Hindlimb muscle (tissue), 1 donor: ENCODE measurements around the gene SLCO4A1. TPM values are rescaled to one million over a fixed set of nuclear protein-coding genes. Genes with fewer than 3 reads are reported as not detected.

Source experiments
- DNase-seq: peaks from one replicate; pipeline ENCODE4 v3.0.0-alpha.2; 2013
- polyA plus RNA-seq: library from polyadenylated mRNA; unstranded; fragments of 120-200 nt; gene quantifications from one replicate; pipeline ENCODE4 v1.2.1, GENCODE V29; 2013; ENCODE audit not compliant: insufficient read length

The SLCO4A1 gene
- polyA plus RNA-seq, 1 donor = 0.26 TPM

GRCh38 chr20:62718546-62718945 is 76.2 kb downstream of the SLCO4A1 start:
- no peak for DNase-seq

DNA sequence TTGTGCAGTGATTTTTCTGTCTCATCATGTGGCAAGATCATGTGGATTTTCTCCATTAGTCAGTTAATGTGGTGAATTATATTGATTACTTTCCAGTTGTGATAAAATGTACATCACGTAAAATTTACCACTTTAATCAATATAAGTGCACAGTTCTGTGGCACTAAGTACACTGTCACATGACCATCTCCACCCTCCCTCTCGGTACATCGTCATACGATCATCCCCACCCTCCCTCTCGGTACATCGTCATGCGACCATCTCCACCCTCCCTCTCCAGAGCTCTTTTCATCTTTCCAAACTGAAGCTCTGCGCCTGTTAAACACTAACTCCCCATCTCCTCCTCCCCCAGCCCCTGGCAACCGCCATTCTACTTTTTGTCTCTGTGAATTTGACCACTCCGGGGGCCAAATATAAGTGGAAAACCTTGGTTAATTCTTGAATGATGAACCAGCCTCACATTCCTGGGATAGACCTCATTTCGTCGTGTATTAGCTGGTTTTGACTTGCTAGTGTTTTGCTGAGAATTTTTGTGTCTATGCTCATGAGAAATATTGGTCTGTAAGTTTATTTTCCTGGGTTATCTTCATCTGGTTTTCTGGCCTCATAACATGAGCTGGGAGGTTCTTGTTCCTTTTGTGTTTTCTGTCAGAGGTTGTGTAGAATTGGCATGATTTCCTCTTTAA is 77.1 kb downstream of the SLCO4A1 start:
- no peak for DNase-seq

Other genes with a start within 250 kb of the SLCO4A1 start
- gene CABLES2, start 235.2 kb upstream of the SLCO4A1 start, polyA plus RNA-seq = 5.5 TPM
- gene RBBP8NL, start 215.0 kb upstream of the SLCO4A1 start, polyA plus RNA-seq = not detected
- 0.08 TPM for gene GATA5, start 166.5 kb upstream of the SLCO4A1 start, polyA plus RNA-seq
- 0.10 TPM for gene NTSR1, start 66.3 kb downstream of the SLCO4A1 start, polyA plus RNA-seq
- gene MRGBP, start 154.0 kb downstream of the SLCO4A1 start, polyA plus RNA-seq = 9.1 TPM
- 21.9 TPM for gene OGFR, start 162.3 kb downstream of the SLCO4A1 start, polyA plus RNA-seq
- gene COL9A3, start 174.5 kb downstream of the SLCO4A1 start, polyA plus RNA-seq = 10.6 TPM
- gene TCFL5, start 219.3 kb downstream of the SLCO4A1 start, polyA plus RNA-seq = 8.8 TPM